ENCODE measurements around the gene APBB2. TPM values are rescaled to one million over a fixed set of nuclear protein-coding genes. Genes with fewer than 3 reads are reported as not detected.

APBB2 gene
- total and polyA plus RNA-seq, 2 of the 4 experiments (the other 2 are of a cell fraction), result 47.9 to 75.5 TPM

GRCh38 chr4:40800064-40800463, 414.3 kb downstream of the APBB2 start:
- Histone ChIP-seq H2BK20ac (ENCODE audit: low read depth, low read length) (no peak overlapping the region), H4K5ac (ENCODE audit: low read depth, low read length) (no peak overlapping the region), H3K9me3 (ENCODE audit: control insufficient read depth, insufficient read depth, low read length) (no peaks in the 10 kb centered on the region), H3K4me3 (ENCODE audit: insufficient read depth, low read depth, low read length) (no peak overlapping the region), H3K56ac (ENCODE audit: extremely low read depth, insufficient read depth, low read length) (no peak overlapping the region), H3K27me3 (ENCODE audit: control insufficient read depth, insufficient read depth, low read length) (peaks cover 8% of the 10 kb centered on the region), H3K4me2 (ENCODE audit: low read depth, low read length) (no peak overlapping the region), H3K27ac (ENCODE audit: insufficient read depth, low read length) (no peak overlapping the region), H2AK5ac (ENCODE audit: low read depth, low read length) (no peak overlapping the region), H3K18ac (ENCODE audit: low read depth, low read length) (no peak overlapping the region), H3K23ac (ENCODE audit: low read depth, low read length) (no peak overlapping the region), H2BK15ac (ENCODE audit: low read depth, low read length) (no peak overlapping the region), H3K4ac (ENCODE audit: low read depth, low read length) (no peak overlapping the region), H3K14ac (replicated peaks; ENCODE audit: low read depth, low read length) (no peak overlapping the region), H4K91ac (ENCODE audit: insufficient read depth, low read depth, low read length) (no peak overlapping the region), H3K4me1 (ENCODE audit: control insufficient read depth, insufficient read depth, low read length) (no peaks in the 10 kb centered on the region), H4K8ac (ENCODE audit: low read depth in 2 of 2, low read length in 2 of 2) (no peak overlapping the region), H2BK120ac (ENCODE audit: low read depth, low read length) (no peak overlapping the region), H2AK9ac (replicated peaks; ENCODE audit: low read depth, low read length, poor library complexity) (no peak overlapping the region), H3K79me1 (ENCODE audit: low read depth in 1 of 2, low read length in 2 of 2) (no peaks in the 10 kb centered on the region), H2BK5ac (ENCODE audit: low read depth, low read length, poor library complexity, severe bottlenecking) (no peak overlapping the region), H3K9me1 (ENCODE audit: insufficient read depth, low read length) (no peaks in the 10 kb centered on the region), H3K9ac (ENCODE audit: low read depth, low read length) (no peak overlapping the region), H3K36me3 (ENCODE audit: control insufficient read depth, insufficient read depth, low read length) (no peaks in the 10 kb centered on the region), H4K20me1 (ENCODE audit: insufficient read depth, low read length) (no peaks in the 10 kb centered on the region), H2AFZ (replicated peaks; ENCODE audit: low read length, poor library complexity) (no peak overlapping the region)
- no TSS peak for BruUV-seq (replicated peaks)
- in situ Hi-C loops (cut with MboI; ENCODE audit: low sequenced_read_pairs), result loop anchor here (25.0 kb wide), 1 partner anchor 88 kb away; no protein-coding TSS in a partner anchor
- ATAC-seq (ENCODE audit: low read depth), result no peak
- ChIA-PET CTCF (interaction anchor here (0.8 kb wide), 1 partner anchor 9 kb away, joined by 10 read pairs; no protein-coding TSS in a partner anchor), POLR2A (ENCODE audit: unreplicated experiment) (no interaction called here)
- WGBS, 2 experiments (ENCODE audit: extremely low coverage in 2 of 2, insufficient read length in 1 of 2), result no CpG with 5 or more reads among the region's 3 CpGs
- dilution Hi-C loops (cut with HindIII; ENCODE audit: low sequenced_read_pairs, unreplicated experiment), result no loop called here
- no peak for DNase-seq
- intact Hi-C loops (cut with micrococcal nuclease), result no loop called here
- TF ChIP-seq CHD1 (IDR thresholded peaks at IDR 0.05; ENCODE audit: low read depth, low read length) (no peak), BHLHE40 (IDR thresholded peaks at IDR 0.05; ENCODE audit: low read depth, low read length) (no peak), FOS (IDR thresholded peaks at IDR 0.05; ENCODE audit: low read depth, low read length) (no peak), SMC3 (IDR thresholded peaks at IDR 0.05; ENCODE audit: low read depth, low read length) (no peak), RAD21 (IDR thresholded peaks at IDR 0.05; ENCODE audit: low read length) (no peak), MXI1 (IDR thresholded peaks at IDR 0.05; ENCODE audit: borderline replicate concordance, low read depth, low read length) (no peak), RFX5 (IDR thresholded peaks at IDR 0.05; ENCODE audit: low read depth, low read length) (no peak), NFE2L2 (IDR thresholded peaks at IDR 0.05; ENCODE audit: low read depth, low read length) (no peak), POLR2A (IDR thresholded peaks at IDR 0.05; ENCODE audit: low read depth, low read length) (no peak), MAFK (IDR thresholded peaks at IDR 0.05; ENCODE audit: low read depth, low read length) (no peak), RCOR1 (IDR thresholded peaks at IDR 0.05; ENCODE audit: insufficient replicate concordance, low read length) (no peak), CEBPB (IDR thresholded peaks at IDR 0.05; ENCODE audit: low read depth, low read length) (no peak), ELK1 (IDR thresholded peaks at IDR 0.05; ENCODE audit: borderline replicate concordance, low read depth, low read length) (no peak)

Measured in IMR-90 (cell line).